HG03460 (cell line): Measurements from ENCODE around the gene TMEM120B.

ENCODE experiments used
- ATAC-seq: cut with Tn5 transposase; IDR thresholded peaks from one replicate; pipeline ENCODE4 v1.9.1; 2021; ENCODE audit not compliant: unreplicated experiment

TMEM120B gene

DNA sequence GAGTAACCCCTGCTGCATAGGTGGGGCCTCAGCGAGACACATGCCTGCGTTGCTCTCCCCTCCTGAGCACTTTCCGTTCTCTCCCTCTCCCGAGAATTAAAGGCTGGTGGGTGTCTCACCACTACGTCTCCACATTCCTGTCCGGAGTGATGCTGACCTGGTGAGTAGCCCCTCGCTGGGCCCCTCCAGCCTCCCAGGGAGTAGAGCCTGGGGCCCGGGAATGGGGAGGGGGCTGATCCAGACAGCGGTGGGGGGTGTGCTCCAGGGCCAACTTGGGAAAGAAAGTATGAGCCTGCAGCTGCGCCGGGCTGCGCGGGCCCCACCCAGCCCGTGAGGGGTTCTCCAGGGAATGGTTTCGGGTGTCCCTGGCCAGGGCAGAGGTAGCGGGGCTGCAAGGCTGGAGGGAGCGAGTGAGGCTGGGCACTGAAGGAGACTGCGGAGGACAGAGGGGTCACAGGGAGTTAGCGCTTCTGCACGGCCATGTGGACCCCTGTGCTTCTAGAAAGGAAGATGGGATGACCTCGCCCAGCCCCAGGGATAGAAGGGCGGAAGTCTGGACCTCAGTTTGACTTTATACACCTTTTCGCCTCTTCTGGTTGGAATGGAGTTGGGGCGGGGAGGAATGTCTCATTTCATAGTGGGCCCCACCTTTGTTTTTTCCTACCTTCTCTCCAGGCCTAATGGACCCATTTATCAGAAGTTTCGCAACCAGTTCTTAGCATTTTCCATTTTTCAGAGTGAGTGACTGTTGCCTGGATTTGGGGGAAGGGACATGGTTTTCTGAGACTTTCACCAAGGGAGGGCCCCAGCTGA lies 58.5 kb downstream of the TMEM120B start:
- ATAC-seq = no peak

DNA sequence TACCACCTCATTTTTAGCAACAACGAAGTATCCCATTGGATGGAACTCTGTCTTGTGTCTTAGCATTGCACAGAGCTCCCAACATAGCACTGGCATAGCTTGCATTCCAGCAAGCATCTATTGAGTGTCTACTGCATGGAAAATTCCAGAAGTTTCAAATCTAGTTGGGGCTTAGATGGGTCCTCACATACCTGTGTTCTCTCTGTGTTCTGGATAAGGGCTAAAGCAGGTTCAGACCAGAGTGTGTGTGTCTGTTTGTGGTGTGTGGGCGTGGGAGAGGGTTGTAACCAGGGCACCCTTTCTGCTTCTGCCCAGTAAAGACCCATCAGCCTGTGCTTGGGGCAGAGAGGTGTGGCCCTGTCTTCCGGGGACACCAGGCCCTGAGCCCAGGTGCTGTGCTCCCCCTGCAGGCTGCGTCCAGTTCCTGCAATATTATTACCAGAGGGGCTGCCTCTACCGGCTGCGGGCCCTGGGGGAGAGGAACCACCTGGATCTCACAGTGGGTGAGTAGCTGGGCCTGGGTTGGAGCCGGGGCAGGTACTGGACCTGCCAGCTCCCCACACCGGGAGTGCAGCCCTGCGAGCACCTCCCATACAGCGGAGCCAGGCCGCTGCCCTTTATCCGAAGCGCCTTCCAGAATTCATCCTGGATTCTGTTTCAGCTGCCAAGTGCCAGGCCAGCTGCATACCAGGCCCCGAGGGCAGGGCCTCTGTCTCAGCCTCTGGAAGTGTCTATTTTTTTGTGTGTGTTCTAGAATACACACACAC lies 60.6 kb downstream of the TMEM120B start:
- peak; percentile 80 for ATAC-seq

DNA sequence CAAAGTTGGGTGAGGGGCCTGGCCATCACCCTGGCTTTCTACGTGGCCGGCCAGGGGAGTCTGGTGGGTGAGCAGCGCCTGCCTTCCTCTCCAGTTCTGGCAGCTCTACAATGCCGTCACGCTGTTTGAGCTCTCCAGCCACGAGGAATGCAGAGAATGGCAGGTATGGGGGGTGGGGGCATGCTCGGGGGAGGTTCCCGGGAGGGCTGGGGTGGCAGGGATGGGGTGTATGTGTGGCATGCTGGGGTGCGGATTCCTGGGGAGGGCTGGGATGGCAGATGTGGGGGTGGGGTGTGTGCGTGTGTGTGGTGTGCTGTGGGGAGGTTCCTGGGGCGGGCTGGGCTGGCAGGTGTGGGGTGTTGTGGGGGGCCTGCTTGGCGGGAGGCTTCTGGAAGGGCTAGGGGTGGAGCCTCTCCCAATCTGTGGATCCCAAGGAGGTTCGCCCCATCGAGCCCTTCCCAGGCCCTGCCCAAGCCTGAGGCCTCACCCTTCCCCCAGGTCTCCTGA lies 62.5 kb downstream of the TMEM120B start:
- ATAC-seq = no peak

DNA sequence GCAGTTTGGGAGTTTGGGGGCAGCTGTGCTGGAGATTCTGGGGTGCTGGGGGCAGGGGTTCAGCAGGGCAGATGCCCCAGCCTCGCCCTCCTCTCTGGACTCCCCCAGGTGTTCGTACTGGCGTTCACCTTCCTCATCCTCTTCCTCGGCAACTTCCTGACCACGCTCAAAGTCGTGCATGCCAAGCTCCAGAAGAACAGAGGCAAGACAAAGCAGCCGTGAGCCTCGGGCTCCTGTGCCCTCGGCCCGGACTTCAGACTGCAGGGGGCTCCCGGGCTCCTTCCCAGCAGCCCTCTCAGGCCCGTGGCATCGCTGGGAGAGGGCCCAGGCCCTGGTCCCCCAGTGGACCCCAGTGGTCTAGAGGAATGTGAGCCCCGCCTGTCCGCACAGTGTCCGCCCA lies 62.9 kb downstream of the TMEM120B start:
- no peak for ATAC-seq

DNA sequence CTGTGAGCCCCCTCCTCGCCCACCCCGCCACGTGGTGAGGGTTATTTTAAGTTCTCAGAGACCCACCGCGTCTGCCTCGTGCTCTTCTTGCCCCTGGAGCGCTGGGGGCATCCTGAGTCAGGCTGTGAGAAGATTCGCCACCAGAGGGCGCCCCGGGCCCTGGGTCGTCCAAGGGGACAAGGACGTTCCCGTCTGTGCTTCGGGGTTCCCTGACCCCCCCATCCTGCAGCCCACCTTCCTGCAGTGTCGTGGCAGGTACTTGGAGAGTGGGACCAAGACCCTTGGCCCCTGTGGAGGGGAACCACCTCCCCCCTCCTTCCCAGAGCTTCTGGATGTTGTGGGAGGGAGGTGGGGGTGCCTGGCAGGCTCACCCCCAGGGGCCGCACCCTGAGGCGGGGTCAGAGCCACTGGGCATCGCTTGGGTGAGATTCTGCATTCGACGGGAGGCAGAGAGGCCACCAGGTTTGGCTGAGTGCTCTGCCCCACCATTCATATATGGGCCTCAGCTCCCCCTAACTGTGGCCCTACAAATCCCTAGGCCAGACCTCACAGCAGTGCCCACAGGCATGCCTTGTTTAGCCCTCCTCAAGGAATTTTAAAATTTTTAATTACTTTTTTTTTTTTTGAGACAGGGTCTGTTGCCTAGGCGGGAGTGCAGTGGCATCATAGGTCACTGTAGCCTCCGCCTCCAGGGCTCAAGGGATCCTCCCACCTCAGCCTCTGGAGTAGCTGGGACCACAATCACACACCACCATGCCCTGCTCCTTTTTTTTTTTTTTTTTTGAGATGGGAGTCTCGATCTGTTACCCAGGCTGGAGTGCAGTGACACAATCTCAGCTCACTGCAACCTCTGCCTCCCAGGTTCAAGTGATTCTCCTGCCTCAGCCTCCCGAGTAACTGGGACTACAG lies 63.9 kb downstream of the TMEM120B start:
- no peak for ATAC-seq

DNA sequence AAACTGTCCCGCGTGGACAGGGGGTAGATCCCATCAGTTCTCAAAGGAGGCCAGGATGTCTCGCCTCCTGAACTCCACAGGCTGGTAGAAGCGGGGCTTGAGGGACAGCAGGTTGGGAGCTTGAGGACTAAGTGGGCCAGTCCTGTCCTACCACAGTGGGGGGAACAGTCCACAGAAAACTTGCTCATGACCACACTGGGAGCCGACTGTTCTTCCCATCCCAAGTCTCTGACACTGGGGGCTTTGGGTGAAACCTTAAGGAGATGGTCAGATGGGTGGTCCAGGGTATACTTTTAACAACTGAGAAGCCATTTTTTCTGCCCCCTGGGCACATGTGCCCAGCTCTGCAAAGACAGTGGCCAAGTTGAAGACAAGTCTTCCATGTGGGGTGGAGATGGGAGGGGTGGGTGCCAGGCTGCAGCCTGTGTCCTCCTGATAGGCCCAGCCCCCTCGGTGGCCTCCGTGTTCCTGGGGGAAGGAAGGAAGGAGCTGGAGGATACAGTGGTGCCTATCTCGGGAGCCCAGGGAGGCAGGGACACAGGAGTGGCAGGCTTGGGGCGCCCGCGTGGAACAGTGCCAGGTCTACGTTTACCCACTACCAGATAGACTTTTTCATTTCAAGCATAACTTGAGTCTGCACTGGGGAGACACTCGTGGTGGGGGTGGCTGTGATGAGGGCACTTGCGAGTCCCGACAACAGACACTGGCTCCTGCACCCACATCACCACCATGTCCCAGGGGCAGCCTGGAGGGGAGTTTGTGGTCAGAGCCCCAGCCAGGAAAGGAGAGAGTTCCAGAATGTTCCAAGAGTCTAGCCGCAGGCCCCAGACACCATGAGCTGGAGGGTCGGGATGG lies 66.2 kb downstream of the TMEM120B start:
- no peak for ATAC-seq

DNA sequence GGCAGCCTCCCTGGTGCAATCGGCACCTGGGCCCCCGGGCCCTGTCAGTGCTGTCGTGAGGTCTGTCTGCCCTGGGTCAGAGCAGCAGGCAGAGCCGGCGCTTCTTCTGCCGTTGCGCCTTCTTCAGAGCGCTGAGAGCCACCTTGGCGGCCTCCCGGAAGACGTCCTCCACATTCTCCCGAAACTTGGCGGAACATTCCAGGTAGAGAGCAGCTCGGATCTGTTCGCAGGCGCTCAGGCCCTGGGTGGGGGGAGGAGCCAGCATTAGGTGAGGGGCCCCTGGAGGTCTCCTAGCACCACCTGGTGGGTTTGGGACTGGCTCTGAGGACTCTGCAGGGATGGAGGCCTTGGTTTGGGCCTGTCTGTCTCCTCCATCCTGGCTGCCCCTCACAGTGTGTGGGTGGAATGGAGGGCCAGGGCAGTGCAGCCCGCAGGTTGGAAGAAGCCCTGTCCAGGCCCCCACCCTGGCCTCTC lies 66.9 kb downstream of the TMEM120B start:
- ATAC-seq = no peak

DNA sequence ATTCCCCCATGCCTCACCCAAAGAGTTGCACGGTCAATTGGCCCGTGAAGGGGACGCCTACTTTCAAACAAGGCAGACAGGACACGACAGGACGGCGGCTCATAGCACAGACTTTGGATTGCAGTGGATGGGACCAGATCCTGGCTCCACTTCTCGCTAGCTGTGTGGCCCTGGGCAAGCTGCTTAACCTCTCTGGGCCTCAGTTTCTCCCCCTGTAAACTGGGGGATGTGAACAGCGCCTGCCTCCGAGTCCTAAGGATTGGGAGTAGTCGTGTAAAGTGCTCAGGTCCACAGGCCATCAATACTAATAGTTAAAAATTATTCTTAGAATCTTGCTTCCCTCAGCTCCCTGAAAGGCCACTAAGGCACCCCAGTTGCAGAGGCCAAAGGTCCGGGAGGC lies 67.9 kb downstream of the TMEM120B start:
- ATAC-seq = no peak

DNA sequence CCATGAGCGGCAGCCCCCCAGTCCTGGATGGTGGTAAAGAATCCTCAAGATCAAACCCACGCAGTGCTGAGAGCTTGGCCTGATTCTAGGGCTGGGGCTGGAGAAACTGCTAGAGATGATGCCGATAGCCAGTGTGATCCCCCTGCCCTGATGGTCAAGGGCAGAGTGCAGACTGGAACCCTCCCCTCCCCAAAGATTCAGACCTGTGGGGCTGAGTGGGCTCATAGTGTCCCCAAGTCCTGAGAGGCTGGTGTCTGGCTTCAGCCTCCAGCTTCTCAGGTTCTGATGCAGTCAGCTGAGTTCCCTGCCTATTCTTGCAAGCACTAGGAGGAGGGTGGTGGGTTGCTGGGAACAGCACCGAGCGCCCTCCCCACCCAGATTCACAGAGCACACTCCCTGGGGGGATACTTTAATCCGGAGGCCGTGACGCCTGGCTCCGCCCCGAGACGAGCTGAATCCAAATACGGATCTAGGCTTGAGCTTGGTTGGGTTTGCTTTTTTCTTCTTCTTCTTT lies 69.0 kb downstream of the TMEM120B start:
- peak; percentile 25 for ATAC-seq

DNA sequence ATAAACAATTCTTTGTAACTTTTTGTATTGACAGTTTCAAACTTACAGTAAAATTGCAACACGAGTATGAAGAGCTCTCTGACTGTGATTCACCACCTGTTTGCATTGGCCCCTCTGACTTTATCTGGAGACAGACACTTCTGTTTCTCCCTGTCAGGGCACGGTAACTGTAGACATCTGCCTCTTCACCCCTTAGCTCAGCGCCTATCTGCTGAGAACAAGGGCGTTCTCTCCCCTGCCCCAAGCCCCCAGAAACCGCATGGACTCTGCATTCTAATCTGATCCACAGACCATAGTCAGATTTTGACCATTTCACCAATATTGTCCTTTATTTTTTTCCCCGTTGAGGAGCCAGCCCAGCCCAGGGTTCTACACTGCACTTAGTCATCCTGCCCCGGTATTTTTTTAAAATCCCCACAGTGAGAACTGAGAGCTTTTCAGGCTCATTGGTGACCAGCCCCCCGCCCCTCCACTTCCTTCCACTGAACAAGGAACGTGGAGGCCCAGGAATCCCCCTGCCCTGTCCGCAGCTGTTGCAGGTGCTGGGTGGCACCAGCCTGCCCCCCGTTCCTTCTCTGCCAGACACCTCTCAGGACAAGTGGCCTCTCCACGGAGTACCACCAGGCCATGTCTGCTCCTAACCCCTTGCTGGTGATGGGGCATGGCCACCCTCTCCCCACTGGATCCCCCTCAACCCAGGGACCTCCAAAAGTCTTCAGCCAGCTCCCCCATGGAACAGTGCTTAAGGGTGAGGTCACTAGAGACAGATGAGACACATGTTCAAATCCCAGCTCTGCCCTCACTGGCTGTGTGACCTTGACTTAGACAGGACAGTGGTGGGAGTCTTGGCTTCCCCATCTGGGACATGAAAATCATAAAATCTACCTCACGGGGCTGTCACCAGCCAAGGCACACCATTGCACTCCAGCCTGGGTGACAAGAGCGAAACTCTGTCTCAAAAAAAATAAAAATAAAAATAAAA lies 69.7 kb downstream of the TMEM120B start:
- peak; percentile 55 for ATAC-seq

DNA sequence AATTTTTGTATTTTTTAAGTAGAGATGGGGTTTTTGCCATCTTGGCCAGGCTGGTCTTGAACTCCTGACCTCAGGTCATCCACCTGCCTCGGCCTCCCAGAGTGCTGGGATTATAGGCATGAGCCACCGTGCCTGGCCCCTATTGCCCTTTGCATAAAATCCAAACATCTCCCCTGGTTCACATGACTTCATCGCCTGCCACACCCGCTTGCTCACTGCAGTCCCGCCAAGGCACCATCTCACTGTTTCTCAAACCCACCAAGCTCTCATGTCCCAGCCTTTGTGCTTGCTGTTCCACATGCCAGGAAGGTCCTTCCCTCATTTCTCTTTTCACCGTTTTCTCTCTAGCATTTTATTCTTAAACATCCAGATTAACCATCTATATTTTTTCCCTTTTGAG lies 71.2 kb downstream of the TMEM120B start:
- no peak for ATAC-seq

DNA sequence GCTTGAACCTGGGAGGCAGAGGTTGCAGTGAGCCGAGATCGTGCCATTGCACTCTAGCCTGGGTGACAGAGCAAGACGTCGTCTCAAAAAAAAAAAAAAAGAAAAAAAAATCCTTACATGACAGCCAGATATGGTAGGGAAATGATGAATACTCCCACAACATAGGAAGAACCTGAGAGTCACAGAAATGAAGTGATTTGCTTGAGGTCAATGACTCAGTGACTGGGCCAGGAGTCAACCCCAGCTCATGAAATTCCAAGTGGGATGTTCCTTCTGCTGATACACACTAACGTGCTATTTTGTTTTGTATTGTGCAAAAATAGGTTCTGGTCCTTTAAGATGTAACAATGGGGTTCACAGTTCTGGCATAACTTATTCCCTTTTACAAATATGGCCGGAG lies 71.9 kb downstream of the TMEM120B start:
- no peak for ATAC-seq

DNA sequence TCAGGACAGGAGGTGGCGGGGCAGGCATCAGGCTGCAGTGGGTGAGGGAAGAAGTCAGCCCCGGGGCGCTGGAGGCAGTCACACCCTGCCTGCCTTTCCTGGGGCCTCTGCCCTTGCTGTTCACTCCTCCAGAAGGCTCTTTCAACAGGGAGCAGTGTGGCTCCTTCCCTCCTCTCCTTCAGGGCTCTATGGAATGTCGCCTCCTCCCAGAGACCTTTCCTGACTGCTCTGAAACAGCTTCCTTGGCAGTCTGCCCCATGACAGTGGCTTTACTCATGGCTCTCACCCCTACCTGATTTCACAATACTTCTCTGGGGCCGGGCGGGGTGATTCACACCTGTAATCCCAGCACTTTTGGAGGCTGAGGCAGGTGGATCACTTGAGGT lies 73.9 kb downstream of the TMEM120B start:
- ATAC-seq = no peak

DNA sequence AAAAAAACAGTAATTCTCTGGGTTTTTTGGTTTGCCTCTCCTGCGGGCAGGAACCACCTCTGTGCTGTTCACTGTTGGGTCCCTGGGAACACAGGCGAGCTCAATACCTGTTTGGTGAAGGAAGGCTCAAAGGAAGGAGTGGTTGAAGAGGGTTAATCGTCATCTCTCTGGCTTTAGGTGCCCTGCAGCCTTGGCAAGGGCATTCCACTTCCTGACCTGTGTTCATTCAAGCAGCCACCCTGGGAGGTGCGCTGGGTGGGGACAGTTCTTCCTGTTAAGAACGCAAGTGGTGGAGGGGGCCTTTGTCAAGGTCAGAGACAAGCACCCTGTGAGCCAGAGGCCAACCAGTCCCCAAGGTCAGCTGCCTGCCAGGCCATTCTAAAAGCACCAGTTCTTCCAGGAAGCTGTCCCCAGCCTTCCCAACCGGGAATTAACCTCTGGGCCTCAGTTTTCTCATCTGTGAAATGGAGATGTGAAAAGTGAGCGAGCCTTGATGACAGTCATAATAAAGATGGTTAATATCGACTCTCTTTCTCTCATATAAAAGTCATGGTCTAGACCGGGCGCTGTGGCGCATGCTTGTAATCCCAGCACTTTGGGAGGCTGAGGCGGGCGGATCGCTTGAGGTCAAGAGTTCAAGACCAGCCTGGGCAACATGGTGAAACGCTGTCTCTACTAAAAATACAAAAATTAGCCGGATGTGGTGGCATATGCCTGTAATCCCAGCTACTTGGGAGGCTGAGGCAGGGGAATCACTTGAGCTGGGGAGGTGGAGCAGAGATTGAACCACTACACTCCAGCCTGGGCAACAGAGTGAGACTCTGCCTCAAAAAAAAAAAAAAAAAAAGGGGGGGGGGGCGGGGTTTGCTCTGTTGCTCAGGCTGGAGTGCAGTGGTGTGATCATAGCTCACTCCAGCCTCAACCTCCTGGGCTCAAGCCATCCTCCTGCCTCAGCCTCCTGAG lies 74.8 kb downstream of the TMEM120B start:
- ATAC-seq = no peak

DNA sequence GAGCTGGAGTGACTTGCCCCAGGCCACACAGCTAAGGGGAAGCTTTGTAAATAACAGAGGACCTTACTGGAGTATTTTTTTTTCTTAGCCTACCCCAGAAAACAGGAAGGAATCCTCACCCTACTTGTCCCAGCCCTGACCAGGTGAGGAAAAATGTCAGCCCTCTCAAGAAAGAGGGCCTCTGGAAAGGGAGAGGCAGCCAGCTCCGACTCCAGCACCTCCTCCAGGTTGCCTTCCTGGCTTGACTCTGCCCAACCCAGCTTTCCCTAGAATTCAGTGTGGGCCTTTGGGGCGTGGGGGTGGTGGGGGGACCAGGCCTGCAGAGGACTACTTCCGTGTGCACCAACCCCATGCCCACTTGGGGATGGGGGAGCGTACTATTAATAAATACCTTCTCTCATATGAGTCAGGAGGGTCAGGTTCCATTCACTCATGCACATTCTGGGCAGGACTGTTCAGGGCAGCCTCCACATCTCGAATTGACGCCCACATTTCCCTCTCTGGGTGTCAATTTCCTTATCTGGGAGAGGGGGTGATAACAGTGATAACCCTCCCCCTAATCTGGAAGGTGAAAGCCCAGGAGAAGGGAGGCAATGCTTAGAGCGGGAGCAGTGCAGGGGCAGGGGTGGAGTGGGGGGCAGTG lies 75.7 kb downstream of the TMEM120B start:
- ATAC-seq = no peak

DNA sequence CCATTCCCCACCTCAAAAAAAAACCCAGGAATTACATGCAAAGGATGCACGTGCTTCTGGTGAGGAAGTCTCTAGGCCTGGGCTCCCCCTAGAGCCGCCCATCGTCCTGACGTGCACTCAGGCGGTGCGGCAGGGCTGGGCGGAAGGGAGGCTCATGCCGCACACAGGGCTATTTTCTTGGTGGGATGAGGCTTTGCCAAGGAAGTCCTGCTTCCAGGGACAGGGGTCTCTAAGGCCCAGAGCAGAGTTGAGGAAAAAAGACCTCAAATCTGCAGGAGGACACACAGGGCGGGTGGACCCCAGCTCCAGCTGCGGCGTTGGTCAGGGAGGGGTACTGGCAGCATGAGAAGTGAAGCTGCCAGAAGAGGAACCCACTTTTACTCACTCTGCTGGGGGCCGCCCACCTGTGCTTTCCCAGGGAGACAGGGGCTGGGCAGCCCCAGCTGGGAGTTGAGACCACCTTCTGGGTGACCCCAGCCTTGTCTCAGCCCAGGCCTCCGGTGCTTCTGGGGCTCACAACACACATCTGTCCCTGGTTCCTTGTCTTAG lies 76.8 kb downstream of the TMEM120B start:
- ATAC-seq = no peak
